ENCODE measurements around the gene HECTD1.

- TF ChIP-seq HDAC2 (IDR thresholded peaks at IDR 0.05) (no peak), ZFP36 (IDR thresholded peaks at IDR 0.05; ENCODE audit: borderline replicate concordance, partially characterized antibody) (no peak), CTCF (IDR thresholded peaks at IDR 0.05) (no peak), RCOR1 (IDR thresholded peaks at IDR 0.05; ENCODE audit: low read depth, low read length) (no peak), HMGXB4 (CRISPR knock-in tag; IDR thresholded peaks at IDR 0.05; ENCODE audit: borderline replicate concordance) (no peak), EP300 (IDR thresholded peaks at IDR 0.05) (no peak), KDM1A (IDR thresholded peaks at IDR 0.05; ENCODE audit: low read depth) (no peak), JUNB (IDR thresholded peaks at IDR 0.05) (no peak), POLR2A (IDR thresholded peaks at IDR 0.05; ENCODE audit: low read length) (no peak), SMC3 (IDR thresholded peaks at IDR 0.05) (no peak), CEBPB (IDR thresholded peaks at IDR 0.05) (no peak), ELK1 (IDR thresholded peaks at IDR 0.05; ENCODE audit: low read depth, low read length) (no peak)
- TF ChIP-seq, protein P1, sequence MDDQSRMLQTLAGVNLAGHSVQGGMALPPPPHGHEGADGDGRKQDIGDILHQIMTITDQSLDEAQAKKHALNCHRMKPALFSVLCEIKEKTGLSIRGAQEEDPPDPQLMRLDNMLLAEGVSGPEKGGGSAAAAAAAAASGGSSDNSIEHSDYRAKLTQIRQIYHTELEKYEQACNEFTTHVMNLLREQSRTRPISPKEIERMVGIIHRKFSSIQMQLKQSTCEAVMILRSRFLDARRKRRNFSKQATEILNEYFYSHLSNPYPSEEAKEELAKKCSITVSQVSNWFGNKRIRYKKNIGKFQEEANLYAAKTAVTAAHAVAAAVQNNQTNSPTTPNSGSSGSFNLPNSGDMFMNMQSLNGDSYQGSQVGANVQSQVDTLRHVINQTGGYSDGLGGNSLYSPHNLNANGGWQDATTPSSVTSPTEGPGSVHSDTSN (IDR thresholded peaks at IDR 0.05), result no peak
- TF ChIP-seq, protein P2, sequence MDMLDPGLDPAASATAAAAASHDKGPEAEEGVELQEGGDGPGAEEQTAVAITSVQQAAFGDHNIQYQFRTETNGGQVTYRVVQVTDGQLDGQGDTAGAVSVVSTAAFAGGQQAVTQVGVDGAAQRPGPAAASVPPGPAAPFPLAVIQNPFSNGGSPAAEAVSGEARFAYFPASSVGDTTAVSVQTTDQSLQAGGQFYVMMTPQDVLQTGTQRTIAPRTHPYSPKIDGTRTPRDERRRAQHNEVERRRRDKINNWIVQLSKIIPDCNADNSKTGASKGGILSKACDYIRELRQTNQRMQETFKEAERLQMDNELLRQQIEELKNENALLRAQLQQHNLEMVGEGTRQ (IDR thresholded peaks at IDR 0.05), result no peak
Measured at GRCh38 chr14:31190717-31191263, 16.8 kb downstream of the HECTD1 start.
